Lower leg skin (tissue), 4 donors: Measurements from ENCODE around the gene ADA. TPM values are rescaled to one million over a fixed set of nuclear protein-coding genes. Genes with fewer than 3 reads are reported as not detected.
"Not testable (repeated sequence)": the region's sequence is repeated elsewhere in the genome, so short reads cannot be mapped to it uniquely, and the experiment has no call there.

Source experiments
- DNase-seq, 2 donors: peaks; one replicate each; pipeline ENCODE4 v3.0.0-alpha.2; 2019; ENCODE audit warnings: low spot score in 2 of 2
- H3K4me3 ChIP-seq: fragments of 200-600 bp; sonication (generic); 2 replicates; pipeline ENCODE4 v1.5.1; 2017; ENCODE audit warnings: mild to moderate bottlenecking, low read depth; ENCODE audit not compliant: poor library complexity, severe bottlenecking
- POLR2A ChIP-seq, 2 donors: fragments of 450-650 bp; IDR thresholded peaks; one replicate each; pipeline ENCODE4 v1.6.1; 2016 to 2017; ENCODE audit warnings: antibody characterized with exemption in 2 of 2, mild to moderate bottlenecking in 1 of 2, moderate library complexity in 1 of 2
- WGBS, 2 donors: methylation state at CpG; one replicate each; pipeline ENCODE4 v1.1.5; 2018; 5-methylcytosine and 5-hydroxymethylcytosine counted together
- intact Hi-C: fragments of 100-400 bp; cut with DNase I; formaldehyde crosslinking; loops from one replicate; pipeline ENCODE4 v1.15.0; 2023; ENCODE audit warnings: low total_unique reads
- total RNA-seq, 4 donors: library from RNA; depleted of rRNA; stranded (reverse); fragments of >200 nt; gene quantifications; one replicate each; pipeline ENCODE4 v1.1.0, GENCODE V29; 2016
- TF ChIP-seq, protein P1 (sequence below), 3 donors: fragments of 450-650 bp; IDR thresholded peaks; one replicate each; pipeline ENCODE4 v1.5.1; 2016; ENCODE audit warnings: antibody characterized with exemption in 3 of 3, mild to moderate bottlenecking in 3 of 3, moderate library complexity in 2 of 3

ADA gene
- 10 to 100 TPM in 1 of 4 donors, 1 to 10 TPM in 3; 4.3 to 14.8 (median 6.5) TPM for total RNA-seq

DNA sequence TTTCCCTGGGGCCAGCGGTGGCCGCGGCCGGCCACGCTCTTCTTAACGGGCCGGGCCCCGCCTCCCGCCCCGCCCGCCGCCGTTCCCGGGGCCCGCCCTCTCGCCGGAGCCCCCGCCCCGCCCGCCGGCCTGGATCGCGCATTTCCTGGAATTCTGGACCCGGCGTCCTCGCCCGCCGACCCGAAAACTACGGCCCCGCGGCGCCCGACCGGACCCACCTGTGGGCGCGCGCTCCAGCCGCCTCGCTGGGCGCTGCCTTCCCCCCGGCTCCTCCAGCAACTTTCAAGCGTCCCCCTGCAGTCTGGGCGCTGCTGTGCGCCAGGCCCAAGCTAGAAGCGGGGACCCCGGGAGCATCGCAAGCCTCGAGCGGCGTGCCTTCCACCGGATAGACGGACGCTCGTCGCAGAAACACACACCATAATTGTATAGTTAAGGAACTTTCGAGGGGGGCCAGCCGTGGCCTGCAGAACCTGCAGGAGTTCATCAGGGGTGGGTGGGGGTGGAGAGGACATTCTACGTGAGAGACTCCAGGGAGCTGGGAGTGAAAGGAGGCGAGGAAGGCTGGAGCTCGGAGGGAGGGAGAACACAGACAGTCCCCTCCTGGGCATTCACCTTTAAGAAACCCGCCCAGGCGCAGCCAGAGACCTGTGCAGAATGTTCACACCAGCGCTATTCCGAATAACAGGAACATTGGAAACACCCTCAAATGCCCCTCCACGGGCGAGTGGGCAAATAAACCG lies at the start of gene ADA:
TSS of gene ADA (minus strand) at position 16 of the 740 bp plus-strand sequence. CDS start 92 bp downstream, outside the sequence.
- TF ChIP-seq, protein P1, sequence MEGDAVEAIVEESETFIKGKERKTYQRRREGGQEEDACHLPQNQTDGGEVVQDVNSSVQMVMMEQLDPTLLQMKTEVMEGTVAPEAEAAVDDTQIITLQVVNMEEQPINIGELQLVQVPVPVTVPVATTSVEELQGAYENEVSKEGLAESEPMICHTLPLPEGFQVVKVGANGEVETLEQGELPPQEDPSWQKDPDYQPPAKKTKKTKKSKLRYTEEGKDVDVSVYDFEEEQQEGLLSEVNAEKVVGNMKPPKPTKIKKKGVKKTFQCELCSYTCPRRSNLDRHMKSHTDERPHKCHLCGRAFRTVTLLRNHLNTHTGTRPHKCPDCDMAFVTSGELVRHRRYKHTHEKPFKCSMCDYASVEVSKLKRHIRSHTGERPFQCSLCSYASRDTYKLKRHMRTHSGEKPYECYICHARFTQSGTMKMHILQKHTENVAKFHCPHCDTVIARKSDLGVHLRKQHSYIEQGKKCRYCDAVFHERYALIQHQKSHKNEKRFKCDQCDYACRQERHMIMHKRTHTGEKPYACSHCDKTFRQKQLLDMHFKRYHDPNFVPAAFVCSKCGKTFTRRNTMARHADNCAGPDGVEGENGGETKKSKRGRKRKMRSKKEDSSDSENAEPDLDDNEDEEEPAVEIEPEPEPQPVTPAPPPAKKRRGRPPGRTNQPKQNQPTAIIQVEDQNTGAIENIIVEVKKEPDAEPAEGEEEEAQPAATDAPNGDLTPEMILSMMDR (IDR thresholded peaks at IDR 0.05) = no peak
- no peak for TF ChIP-seq POLR2A (IDR thresholded peaks at IDR 0.05)
- H3K4me3 ChIP-seq = peak within 1 kb of the TSS; percentile 78
- WGBS, 2 donors = 0% methylated on average over 12 to 15 of the region's 68 CpGs
- DNase-seq = peak in 1 of 2 donors; percentile 94
- intact Hi-C loops = no loop called here

DNA sequence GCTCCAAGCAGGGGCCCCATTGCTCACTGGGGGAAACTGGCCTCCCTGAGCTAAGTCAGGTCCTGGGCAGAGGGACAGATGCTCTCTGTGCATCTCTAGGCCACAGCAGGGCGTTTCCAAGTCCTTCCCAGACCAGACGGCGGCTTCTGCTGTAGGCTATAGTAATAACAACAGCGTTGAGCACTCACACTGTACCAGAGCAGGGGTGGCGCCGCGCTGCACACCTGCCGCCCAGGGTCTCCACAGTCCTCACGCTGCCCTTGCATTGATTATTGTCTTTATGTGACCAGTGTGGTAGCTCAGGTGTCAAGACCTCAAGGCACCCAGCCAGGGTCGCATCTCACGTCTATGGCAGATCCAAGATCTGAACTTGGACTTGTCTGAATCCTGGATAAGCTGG lies 48.8 kb upstream of the ADA start:
- no peak for TF ChIP-seq POLR2A (IDR thresholded peaks at IDR 0.05)
- TF ChIP-seq, protein P1 (IDR thresholded peaks at IDR 0.05) = no peak
- WGBS, 2 donors = 92 to 98% methylated on average over 9 to 11 of the region's 11 CpGs
- no peak overlapping the region for H3K4me3 ChIP-seq
- intact Hi-C loops = no loop called here
- DNase-seq = no peak

DNA sequence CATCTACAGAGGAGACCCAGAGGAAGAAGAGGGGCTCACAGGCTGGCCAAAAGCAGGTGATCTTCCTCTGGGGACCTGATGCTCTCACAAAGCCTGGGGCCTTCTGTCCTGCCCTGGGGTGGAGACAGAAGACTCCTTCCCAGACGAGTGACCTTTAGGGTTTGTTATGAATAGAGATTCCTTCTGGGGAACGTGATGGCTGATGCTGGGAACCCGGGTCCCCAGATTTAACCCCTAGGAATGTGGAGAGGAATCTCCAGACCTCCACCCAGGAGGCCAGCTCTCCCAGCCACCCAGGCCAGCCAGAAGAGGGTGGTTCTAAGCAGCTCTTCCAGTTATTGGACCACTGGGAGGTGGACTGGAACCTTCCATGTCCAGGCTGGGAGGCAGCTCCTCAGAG lies 46.9 kb upstream of the ADA start:
- DNase-seq = no peak
- WGBS, 2 donors = 40 to 77% methylated on average over 3 of the region's 3 CpGs
- H3K4me3 ChIP-seq = no peak overlapping the region
- intact Hi-C loops = no loop called here
- TF ChIP-seq, protein P1 (IDR thresholded peaks at IDR 0.05) = no peak
- no peak for TF ChIP-seq POLR2A (IDR thresholded peaks at IDR 0.05)

DNA sequence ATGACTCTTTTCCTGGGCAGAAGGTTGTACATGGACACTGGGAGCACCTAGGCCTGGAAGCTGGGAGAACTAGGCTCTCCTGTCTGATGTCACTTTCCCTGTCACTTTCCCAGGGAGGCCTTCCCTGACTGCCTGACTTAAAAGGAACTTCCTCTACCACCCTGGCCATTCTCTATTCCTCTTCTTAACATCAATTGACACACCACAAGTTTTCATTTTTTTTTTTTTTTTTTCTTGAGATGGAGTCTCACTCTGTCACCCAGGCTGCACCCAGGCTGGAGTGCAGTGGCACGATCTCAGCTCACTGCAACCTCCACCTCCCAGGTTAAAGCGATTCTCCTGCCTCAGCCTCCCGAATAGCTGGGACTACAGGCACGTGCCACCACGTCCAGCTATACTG lies 45.5 kb upstream of the ADA start:
- H3K4me3 ChIP-seq, DNase-seq, intact Hi-C loops: not testable (repeated sequence)
- 91 to 97% methylated on average over 5 of the region's 5 CpGs for WGBS, 2 donors

DNA sequence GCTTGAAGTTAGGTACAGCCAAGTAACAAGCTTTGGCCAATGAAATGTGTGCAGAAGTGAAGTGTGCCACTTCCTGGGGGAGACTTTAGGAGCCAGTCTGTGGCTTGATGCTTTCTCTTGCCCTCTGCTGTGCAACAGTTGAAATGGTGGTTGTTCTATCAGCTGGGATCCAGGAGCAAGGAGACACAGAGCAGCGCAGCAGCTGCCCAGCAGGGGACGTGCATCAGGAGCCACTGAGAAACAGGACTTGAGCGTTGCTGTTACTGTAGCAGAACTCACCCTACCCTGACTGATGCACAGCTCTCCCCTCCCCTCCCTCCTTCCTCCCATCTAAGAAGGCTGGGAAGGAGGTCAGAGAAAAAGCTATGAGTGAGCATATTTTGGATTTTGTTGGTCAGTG lies 44.8 kb upstream of the ADA start:
- TF ChIP-seq POLR2A (IDR thresholded peaks at IDR 0.05) = no peak
- TF ChIP-seq, protein P1 (IDR thresholded peaks at IDR 0.05) = no peak
- 91 to 96% methylated on average over 3 of the region's 3 CpGs for WGBS, 2 donors
- intact Hi-C loops = no loop called here
- DNase-seq = no peak
- H3K4me3 ChIP-seq = no peak overlapping the region

DNA sequence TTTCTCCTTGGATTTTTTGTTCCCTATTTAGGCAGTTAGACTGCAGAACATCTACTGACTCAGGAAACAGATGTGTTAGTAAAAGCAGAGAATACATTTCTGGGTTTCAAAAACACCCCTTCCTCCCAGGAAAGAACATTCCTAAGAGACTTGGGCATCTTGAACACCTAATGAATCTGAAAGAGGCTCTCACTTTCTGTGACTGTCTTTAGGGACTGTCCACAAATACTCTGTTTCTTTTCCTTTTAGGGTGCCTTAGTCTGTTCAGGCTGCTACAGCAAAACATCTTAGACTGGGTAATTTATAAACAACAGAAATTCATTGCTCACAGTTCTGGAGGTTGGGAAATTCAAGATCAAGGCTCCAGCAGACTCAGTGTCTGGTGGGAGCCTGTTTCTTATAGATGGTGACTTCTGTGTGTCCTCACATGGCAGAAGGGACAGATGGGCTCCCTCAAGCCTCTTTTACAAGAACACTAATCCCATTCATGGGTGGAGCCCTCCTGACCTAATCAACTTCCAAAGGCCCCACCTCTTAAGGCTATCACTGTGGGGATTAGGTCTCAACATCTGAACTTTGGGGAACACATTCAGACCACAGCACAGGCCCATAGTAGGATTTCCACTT lies 44.3 kb upstream of the ADA start:
- no peak overlapping the region for H3K4me3 ChIP-seq
- no peak for DNase-seq
- TF ChIP-seq, protein P1 (IDR thresholded peaks at IDR 0.05) = no peak
- TF ChIP-seq POLR2A (IDR thresholded peaks at IDR 0.05) = no peak
- intact Hi-C loops = no loop called here
